GM21528 (cell line): ENCODE data around the gene RXFP2.

Experiments used
- ATAC-seq: cut with Tn5 transposase; IDR thresholded peaks from one replicate; pipeline ENCODE4 v1.9.1; 2021; ENCODE audit warnings: mild to moderate bottlenecking, moderate library complexity; ENCODE audit not compliant: unreplicated experiment, low FRiP score

RXFP2 gene

GRCh38 chr13:31767175-31767900 lies 28.0 kb downstream of the RXFP2 start:
- ATAC-seq = no peak

- ATAC-seq = no peak
These were observed 29.0 kb downstream of the RXFP2 start for GRCh38 chr13:31768351-31768750.

- ATAC-seq = no peak
These were observed 30.2 kb downstream of the RXFP2 start for GRCh38 chr13:31769575-31769974.

- no peak for ATAC-seq
These were observed 32.9 kb downstream of the RXFP2 start for GRCh38 chr13:31772231-31772630.

- ATAC-seq = no peak
These were observed 34.2 kb downstream of the RXFP2 start for GRCh38 chr13:31773538-31773937.

GRCh38 chr13:31774186-31774750 lies 34.9 kb downstream of the RXFP2 start:
- no peak for ATAC-seq

GRCh38 chr13:31775148-31775547 lies 35.8 kb downstream of the RXFP2 start:
- no peak for ATAC-seq

- no peak for ATAC-seq
These were observed 36.4 kb downstream of the RXFP2 start for GRCh38 chr13:31775686-31776085.

GRCh38 chr13:31781064-31781463 lies 41.7 kb downstream of the RXFP2 start:
- no peak for ATAC-seq

GRCh38 chr13:31786011-31786410 lies 46.7 kb downstream of the RXFP2 start:
- ATAC-seq = no peak

GRCh38 chr13:31790992-31791391 lies 51.7 kb downstream of the RXFP2 start:
- ATAC-seq = no peak

- ATAC-seq = no peak
These were observed 53.9 kb downstream of the RXFP2 start for GRCh38 chr13:31793246-31793645.

- ATAC-seq = no peak
These were observed 55.1 kb downstream of the RXFP2 start for GRCh38 chr13:31794452-31794851.

- ATAC-seq = no peak
These were observed 57.9 kb downstream of the RXFP2 start for GRCh38 chr13:31797154-31797775.

- ATAC-seq = no peak
These were observed 58.9 kb downstream of the RXFP2 start for GRCh38 chr13:31798189-31798588.

GRCh38 chr13:31801088-31801487 lies 61.8 kb downstream of the RXFP2 start:
- no peak for ATAC-seq

GRCh38 chr13:31803311-31803710 lies 64.0 kb downstream of the RXFP2 start:
- no peak for ATAC-seq

- no peak for ATAC-seq
These were observed 66.5 kb downstream of the RXFP2 start for GRCh38 chr13:31805841-31806240.

GRCh38 chr13:31807090-31807541 lies 67.8 kb downstream of the RXFP2 start:
- ATAC-seq = no peak

GRCh38 chr13:31814536-31814935 lies 75.2 kb downstream of the RXFP2 start:
- ATAC-seq = no peak

- ATAC-seq = no peak
These were observed 76.2 kb downstream of the RXFP2 start for GRCh38 chr13:31815361-31816144.
